ENCODE results near the gene ADM. TPM values are rescaled to one million over a fixed set of nuclear protein-coding genes. Genes with fewer than 3 reads are reported as not detected.
"Not testable (repeated sequence)": the region's sequence is repeated elsewhere in the genome, so short reads cannot be mapped to it uniquely, and the experiment has no call there.

Gene ADM, protein sequence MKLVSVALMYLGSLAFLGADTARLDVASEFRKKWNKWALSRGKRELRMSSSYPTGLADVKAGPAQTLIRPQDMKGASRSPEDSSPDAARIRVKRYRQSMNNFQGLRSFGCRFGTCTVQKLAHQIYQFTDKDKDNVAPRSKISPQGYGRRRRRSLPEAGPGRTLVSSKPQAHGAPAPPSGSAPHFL
- polyA plus RNA-seq (ENCODE audit: insufficient read length in 4 of 4) = 10 to 100 TPM in 1 of 4 donors, 1 to 10 TPM in 3; 7.4 to 14.4 (median 9.1) TPM

DNA sequence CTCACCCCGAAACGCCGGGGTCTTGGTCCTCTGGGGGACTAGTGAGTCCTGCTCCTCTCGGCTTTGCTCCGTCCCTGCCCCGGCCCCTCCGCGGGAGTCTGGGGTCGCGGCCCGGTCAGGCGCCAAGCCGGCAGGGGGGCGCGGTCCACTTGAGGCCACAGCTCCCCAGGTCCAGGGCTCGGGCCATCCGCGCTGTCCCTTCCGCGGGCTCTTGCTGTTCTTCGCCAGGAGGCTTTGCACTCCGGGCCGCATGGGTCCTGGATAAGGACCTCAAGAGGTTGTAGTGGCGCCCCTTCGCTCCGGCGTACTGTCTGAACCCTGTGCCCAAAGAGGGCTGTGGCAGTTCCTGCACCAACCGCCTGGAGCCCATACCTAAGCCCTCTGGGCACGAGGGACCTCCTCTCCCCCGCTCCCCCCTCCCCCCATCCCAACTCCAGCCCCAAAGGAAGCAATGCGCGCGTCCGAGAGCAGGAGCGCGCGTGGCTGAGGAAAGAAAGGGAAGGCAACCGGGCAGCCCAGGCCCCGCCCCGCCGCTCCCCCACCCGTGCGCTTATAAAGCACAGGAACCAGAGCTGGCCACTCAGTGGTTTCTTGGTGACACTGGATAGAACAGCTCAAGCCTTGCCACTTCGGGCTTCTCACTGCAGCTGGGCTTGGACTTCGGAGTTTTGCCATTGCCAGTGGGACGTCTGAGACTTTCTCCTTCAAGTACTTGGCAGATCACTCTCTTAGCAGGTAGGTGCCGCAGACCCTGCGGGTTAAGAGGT is at the start of gene ADM:
TSS of gene ADM (plus strand) at position 579 of the 767 bp plus-strand sequence. CDS start 628 bp downstream, outside the sequence.
- DNase-seq (ENCODE audit: low read depth in 4 of 4, low spot score in 3 of 4) = peak in 2 of 4 donors; percentile 72 to 82

DNA sequence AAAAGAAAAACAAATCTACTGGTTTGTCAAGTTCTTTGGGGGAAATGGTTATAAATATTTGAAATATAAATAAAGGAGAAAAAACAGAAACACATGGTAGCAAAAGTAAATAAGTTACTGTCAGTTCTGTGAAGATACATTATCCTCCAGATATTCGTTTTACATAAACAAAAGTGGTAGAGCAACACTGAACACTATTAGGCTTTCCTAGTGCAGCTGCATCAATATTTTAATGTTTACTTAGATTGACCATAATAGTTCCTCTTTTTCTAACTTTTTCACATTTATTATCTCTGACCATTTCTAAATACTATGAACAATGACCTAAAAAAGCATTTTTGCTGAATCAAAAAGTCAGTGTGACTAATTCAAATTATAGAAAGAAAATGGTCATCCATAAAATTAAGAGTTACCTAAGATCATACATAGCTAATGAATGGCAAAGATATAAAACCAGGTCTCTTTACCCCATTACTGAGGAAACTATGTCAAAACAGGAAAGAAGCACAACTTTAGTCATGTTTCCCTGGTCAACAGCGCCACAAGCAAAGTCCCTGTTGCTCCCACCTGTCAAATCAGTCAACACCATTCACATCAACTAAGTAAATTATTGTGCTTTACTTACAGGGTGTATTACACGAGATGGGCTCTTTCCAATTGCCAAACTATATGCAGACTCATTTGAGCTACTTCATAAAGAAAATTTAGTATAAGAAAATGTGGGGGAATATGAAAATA is 49.3 kb upstream of the ADM start:
- no peak for DNase-seq (ENCODE audit: low read depth in 4 of 4, low spot score in 3 of 4)

DNA sequence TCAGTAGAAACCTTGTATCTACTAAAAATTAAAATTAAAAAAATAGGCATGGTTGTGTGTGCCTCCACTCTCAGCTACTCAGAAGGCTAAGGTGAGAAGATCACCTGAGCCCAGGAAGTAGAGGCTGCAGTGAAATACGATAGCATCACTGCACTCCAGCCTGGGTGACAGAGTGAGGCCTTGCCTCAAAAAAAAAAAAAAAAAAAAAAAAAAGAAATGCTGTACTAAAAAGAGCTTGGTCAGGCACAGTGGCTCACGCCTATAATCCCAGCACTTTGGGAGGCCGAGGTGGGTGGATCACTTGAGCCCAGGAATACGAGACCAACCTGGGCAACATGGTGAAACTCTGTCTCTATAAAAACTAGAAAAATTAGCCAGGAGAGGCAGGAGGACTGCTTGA is 47.4 kb upstream of the ADM start:
- no peak for DNase-seq (ENCODE audit: low read depth in 4 of 4, low spot score in 3 of 4)

DNA sequence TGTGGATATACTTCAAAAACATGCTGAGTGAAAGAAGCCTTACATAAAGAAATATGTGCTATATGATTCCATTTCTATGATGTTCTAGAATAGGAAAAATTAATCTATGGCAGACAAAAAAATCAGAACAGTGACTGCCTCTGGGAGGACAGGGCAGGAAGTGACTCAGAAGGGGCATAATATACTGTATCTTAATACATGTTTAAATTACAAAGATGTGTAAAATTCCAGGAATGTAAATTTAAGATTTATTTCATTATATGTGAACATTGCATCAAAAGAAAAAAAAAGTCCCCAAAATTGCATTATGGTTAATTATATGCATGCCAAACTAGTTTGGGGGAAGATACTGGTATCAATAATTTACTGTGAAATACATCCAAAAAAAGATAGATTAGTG is 43.1 kb upstream of the ADM start:
- no peak for DNase-seq (ENCODE audit: low read depth in 4 of 4, low spot score in 3 of 4)

DNA sequence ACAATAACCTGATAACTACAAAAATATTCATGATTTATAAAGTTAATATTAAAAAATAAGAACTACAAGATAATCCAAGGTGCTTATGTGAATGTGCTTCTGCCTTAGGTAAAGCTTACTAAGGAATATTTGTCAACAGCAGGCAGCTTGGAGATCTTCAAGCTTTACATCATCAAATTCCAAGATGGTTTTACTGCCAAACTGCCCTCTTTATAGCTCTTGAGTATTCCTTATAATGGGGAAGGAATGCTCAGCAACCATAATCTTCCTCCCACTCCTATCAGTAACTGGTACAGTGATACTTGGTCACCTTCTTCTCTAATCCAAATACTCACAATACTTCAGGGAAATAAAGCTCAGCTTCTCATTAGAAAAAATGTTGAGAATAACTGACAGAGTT is 40.9 kb upstream of the ADM start:
- DNase-seq (ENCODE audit: low read depth in 4 of 4, low spot score in 3 of 4) = no peak

DNA sequence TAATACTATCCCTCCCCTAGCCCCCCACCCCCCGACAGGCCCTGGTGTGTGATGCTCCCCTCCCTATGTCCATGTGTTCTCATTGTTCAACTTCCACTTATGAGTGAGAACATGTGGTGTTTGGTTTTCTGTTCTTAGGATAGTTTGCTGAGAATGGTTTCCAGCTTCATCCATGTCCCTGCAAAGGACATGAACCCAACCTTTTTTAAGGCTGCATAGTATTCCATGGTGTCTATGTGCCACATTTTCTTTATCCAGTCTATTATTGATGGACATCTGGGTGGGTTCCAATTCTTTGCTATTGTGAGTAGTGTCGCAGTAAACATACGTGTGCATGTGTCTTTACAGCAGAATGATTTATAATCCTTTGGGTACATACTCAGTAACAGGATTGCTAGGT is 40.2 kb upstream of the ADM start:
- DNase-seq (ENCODE audit: low read depth in 4 of 4, low spot score in 3 of 4) = not testable (repeated sequence)

DNA sequence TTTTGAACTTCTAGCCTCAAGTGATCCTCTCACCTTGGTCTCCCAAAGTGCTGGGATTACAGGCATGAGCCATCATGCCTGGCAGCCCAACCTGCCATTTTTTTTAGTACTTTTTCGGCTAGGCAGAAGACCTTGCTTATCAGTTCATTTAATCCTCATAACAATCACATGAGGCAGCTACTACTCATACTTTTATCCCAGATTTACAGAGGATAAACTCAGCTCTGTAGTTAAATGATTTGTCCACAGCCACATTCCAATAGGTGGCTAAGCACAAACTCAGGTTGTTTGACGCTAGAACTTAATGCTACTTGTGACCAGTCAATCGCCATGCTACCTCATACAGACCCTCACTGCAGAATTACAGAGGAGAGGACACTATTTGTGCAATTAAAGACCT is 38.9 kb upstream of the ADM start:
- no peak for DNase-seq (ENCODE audit: low read depth in 4 of 4, low spot score in 3 of 4)

DNA sequence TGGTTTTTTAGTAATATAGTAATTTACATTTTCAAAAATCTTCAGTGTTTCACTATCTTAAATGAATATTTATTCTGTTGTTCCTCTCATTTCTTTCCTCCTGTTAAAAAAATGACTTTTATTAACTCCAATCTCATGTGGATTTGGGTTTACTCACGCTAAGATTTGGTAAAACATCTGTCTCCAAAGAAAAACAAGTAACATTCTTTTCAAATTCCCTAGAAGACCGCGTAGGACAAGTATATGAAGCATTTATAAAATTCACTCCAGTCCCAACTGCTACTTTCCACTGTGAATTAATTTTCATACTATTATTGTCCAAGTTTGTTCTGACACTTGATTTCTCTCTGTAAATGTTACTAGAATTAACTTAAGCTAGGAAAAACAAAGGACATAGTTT is 37.1 kb upstream of the ADM start:
- no peak for DNase-seq (ENCODE audit: low read depth in 4 of 4, low spot score in 3 of 4)

DNA sequence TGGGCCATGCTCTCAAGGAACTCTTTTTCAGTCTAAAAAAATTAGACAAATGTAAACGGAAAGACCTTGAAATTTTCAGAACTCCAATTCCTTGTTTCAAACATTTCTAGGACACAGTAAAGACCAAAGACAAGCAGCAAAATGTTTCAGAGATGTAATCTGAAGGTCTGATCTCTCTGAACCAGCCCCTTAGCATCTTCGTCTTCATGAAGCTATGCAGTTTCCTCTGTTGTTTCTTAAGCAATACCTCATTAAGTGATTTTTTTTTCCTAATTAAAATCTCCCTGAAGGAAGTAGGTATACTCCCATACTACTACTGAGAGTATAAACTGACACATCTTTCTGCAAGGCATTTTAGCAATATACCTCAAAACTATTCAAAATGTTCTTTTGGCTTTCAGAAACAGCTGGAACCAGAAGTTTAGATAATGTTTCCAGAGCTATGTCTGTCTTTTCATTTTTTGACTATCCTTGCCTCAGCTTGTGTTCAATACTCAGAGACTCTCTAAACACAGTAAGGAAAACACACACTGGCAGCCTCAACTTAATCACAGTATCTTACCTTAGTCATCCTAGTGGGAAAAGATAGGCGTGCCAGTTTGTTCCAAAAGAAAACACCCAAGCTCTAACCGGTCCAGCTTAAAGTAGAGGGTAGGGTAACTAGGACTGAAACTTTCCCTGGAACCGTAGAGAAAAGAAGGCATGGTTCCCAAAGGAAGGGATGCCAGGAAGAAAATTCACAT is 36.0 kb upstream of the ADM start:
- DNase-seq (ENCODE audit: low read depth in 4 of 4, low spot score in 3 of 4) = no peak

DNA sequence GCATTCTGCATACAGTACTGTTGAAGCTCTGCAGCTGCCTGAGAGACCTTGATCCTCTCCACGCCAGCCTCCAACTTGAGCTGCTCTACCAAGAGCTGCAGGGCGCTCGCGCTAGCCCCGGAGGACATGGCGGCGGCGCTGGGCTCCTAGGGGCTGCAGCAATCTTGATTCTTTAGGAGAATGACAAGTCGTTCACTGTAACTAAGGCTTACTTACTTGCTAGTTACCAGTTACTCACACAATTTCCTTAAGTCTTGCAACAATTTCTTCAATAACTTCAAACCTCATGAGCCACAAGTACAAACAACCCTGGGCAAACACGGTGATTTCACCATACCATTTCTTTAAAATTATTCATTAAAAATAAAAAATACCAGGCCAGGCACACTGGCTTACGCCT is 32.7 kb upstream of the ADM start:
- no peak for DNase-seq (ENCODE audit: low read depth in 4 of 4, low spot score in 3 of 4)

DNA sequence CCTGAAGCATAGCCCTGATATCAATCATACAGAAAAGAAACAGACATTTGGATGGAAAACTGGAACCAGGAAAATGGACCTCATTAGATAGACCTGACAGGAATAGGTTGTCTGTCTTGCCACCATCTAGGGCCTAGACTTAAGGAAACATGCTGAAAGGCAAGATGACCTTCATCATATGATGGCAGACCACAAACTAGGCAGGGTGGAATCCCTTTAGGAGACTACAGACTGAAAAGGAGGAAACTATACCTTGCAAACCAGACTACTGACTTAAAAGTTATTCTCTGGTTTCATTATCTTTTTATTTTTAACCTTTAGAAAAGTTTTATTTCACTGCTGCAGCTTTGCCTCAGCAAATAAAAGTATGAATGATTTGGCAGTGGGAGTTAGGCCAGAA is 31.1 kb upstream of the ADM start:
- no peak for DNase-seq (ENCODE audit: low read depth in 4 of 4, low spot score in 3 of 4)

DNA sequence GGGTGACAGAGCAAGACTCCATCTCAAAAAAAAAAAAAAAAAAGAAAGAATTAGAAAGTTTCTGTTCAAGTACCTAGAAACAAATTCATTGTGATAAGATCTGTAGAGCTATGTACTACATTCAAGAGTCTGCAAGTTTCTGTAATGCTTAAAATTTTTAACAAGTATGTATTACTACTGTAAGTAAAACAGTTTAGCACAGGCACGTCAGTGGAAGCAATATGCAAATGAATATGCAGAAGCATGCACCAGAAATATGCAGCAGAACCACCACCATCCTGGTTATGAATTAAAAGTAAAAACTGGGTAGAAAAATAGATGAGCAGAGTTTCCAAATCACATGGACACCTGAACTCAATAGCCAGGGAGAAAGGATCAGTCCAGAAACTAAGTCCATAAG is 30.1 kb upstream of the ADM start:
- DNase-seq (ENCODE audit: low read depth in 4 of 4, low spot score in 3 of 4) = no peak

DNA sequence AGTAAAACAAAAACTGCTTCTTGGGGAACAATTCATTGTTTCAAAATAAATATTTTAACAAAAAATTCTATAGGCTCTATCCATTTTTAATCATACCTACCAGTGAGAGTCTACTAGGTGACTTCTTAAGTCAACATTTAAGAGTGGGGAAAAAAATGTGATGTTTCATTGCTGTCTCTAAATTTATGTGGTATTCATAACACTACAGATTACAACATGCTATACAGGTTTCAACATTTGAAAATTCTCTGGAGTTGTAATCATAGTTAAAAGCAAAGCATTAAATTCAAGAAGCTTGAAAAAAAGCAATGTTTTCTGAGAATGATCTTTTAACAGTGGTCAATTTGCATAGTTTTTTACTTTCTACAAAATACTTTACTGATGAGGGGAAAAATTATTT is 29.2 kb upstream of the ADM start:
- DNase-seq (ENCODE audit: low read depth in 4 of 4, low spot score in 3 of 4) = no peak

DNA sequence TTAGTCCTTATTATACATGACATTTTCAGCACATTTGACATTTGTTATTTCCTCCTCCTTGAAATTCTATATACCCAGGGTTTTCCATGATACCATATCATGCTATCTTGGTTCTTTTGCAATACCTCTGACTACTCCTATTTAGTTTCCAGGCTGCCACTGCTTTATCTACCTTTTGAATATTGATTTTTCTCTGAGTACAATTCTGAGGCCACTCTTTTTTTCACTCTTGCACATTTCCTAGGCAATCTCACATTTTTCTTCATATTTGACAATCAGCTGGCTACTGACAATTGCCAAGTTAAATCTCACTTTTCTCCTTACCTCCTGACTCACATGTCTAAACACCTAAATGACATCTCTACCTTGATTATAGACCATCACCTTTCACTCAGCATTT is 22.8 kb upstream of the ADM start:
- no peak for DNase-seq (ENCODE audit: low read depth in 4 of 4, low spot score in 3 of 4)

DNA sequence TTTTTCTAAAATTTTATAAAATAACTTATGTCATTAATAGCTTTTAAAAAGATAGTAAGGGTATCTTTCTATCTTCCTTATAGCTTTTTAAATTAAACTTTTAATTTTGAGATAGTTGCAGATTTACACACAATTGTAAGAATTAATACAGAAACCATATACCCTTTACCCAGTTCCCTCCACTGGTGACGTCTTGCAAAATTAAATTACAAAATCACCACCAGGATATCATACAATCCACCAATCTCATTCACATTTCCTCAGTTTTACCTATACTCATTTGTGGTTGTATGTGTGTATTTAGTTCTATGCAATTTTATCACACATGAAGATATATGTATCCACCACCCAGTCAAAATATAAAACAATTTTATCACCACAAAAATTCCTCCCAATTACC is 20.9 kb upstream of the ADM start:
- DNase-seq (ENCODE audit: low read depth in 4 of 4, low spot score in 3 of 4) = no peak

DNA sequence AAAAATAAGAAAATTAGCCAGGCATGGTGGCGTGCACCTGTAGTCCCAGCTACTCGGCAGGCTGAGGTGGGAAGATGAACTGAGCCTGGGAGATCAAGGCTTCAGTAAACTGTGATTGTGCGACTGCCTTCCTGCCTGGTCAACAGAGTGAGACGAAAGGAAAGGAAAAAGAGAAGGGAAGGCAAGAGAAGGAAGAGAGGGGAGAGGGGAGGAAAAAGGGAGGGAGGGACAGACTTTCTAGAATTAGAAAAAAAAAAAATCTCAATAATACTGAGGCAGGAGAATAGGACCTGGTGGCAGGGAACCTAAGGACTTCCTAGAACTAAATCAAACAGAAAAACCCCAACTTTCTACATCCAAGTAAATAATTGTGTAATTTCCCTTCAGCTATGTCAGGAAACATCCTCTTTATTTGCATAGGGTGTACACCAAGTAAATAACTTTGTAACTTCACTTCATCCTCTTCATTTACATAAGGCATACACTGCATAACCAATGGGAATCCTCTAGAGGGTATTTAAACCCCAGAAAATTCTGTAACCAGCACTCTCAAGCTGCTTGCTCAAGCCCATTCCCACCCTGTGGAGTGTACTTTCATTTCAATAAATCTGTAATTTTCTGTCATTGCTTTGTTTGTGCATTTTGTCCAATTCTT is 19.6 kb upstream of the ADM start:
- no peak for DNase-seq (ENCODE audit: low read depth in 4 of 4, low spot score in 3 of 4)

DNA sequence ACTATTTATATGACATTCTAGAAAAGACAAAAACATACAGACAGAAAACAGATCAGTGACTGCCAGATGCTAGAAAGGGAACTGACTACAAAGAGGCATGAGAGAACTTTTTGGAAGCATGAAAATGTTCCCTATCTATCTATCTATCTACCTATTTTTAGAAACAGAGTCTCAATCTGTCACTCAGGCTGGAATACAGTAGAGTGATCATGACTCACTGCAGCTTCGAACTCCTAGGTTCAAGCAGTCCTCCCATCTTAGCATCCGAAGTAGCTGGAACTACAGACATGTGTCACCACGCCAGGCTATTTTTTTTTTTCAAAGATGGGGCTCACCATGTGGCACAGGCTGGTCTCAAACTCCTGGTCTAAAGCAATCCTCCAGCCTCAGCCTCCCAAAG is 17.7 kb upstream of the ADM start:
- DNase-seq (ENCODE audit: low read depth in 4 of 4, low spot score in 3 of 4) = no peak

DNA sequence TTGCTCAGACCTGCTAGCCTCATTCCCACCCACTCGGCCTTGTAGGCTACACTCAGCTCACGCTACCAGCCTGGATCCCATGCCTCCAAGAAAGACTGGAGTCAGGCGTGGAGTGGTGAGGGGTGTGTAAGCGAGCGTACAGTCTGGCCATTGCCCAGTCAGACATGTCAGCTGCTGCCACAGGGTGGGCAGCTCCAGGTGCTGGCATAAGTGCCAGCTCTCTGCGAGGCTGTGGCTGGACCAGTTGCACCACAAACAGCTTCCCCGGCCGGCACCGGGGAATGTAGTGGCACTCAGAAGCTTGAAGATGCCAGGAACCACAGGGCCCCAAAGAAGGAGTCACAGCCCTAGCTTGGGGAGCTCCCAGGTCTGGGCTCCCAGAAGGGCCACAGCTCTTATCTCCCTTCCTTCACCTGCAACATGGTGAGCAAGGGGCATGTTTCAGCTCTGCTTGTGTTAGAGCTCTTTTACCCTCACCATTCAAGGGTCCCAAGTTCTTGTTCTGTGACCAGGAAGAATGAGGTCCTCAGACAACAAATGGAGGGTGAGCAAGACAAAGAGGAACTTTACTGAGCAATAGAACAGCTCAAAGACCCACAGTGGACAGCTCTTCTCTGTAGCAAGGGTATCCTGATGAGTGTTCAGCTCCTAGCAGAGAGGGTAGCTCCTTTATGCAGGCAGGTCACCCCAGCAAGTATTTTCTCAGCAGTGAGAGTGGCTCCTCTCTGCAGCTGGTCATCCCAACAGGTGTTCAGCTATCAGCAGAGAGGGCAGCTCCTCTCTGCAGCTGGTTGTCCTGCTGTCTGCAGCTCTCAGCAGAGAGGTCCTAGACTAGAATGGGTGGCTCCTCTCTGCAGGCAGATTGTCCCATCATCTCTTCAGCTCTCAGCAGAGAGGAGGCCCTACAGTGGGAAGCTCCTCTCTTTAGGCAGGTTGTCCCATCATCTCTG is 16.8 kb upstream of the ADM start:
- DNase-seq (ENCODE audit: low read depth in 4 of 4, low spot score in 3 of 4) = no peak
